ENCODE data around the gene MTMR11.
"Not testable (repeated sequence)": the region's sequence is repeated elsewhere in the genome, so short reads cannot be mapped to it uniquely, and the experiment has no call there.

Gene MTMR11

DNA sequence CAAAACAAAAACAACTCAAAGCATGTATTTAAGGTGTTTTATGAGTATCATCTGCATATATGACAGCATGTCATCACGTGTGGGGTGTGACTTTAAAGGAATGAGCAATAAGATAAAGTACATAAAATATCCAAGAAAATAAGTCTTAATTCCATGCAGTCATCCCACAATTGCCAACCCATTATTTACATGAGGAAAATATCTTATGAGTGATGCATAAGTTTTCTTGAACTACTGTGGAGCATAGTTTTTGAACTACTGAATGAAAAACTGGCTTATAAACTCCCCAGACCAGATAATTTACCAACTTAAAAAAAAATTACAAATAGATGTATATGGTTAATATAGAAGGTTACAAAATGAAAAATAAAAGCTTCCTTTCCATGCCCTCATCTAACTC lies 29.7 kb upstream of the MTMR11 start:
- TF ChIP-seq FOXP2 (optimal IDR thresholded peaks at IDR 0.05; ENCODE audit: control extremely low read depth, extremely low read length, insufficient read depth) (no peak), EZH2 (IDR thresholded peaks at IDR 0.05) (no peak), POLR2AphosphoS5 (IDR thresholded peaks at IDR 0.05; ENCODE audit: borderline replicate concordance, low read depth, low read length) (no peak)
- DNase-seq (ENCODE audit: low read depth, low spot score), result no peak
- peaks cover 30% of the 10 kb centered on the region; the same call in 1 of the 2 replicates for H3K36me3 ChIP-seq (ENCODE audit: insufficient read depth, low read length)

DNA sequence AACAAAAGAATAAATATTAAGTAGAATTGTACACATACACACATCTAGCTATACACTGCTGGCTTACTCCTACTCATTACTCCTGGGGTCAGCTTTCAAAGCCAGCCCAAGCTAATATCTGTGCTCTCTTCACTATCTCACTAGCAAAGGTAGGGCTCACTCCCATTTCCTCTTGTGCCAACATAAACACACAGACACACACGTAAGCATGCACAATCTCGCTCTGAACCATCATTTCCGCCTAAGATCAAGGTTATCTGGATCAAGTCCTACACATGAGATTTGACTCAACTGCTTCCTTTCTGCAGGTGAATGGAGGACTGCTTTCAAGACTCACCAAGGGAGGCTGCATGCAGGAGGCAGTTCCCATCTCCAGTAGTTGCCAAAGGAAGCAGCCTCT lies 28.8 kb upstream of the MTMR11 start:
- peaks cover 23% of the 10 kb centered on the region; the same call in 1 of the 2 replicates for H3K36me3 ChIP-seq (ENCODE audit: insufficient read depth, low read length)

More for the DNA sequence above, 29.7 kb upstream of the MTMR11 start:
- Histone ChIP-seq H3K9me3 (ENCODE audit: low read depth, low read length) (no peaks in the 10 kb centered on the region), H3K4me3 (no peak overlapping the region), H3K9ac (ENCODE audit: insufficient read length) (no peak overlapping the region), H3K27ac (no peak overlapping the region)

DNA sequence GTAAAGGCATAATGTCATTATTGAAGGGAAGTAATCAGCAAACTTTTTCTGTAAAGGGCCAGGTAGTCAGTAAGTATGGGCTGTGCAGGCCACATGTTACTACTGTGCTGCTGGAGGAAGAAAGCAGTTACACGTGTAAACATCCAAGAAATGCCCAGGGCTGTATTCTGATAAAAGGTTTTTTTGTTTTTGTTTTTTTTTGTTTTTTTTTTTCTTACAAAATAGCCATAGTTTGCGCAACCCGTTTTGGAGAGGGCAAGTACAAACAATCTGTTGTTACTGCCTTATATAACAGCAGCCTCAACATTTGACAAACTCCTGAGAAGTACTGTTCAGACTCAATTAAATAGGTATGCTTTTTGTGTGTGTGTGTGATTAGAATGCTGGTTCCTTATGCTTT lies 26.7 kb upstream of the MTMR11 start:
- TF ChIP-seq POLR2AphosphoS5 (IDR thresholded peaks at IDR 0.05; ENCODE audit: borderline replicate concordance, low read depth, low read length) (no peak), FOXP2 (optimal IDR thresholded peaks at IDR 0.05; ENCODE audit: control extremely low read depth, extremely low read length, insufficient read depth) (no peak), EZH2 (IDR thresholded peaks at IDR 0.05) (no peak)
- Histone ChIP-seq H3K36me3 (ENCODE audit: insufficient read depth, low read length) (peaks cover 36% of the 10 kb centered on the region; the same call in 1 of the 2 replicates), H3K9ac (ENCODE audit: insufficient read length) (peak overlapping the region; percentile 69), H3K4me3 (no peak overlapping the region), H3K9me3 (ENCODE audit: low read depth, low read length) (no peaks in the 10 kb centered on the region), H3K27ac (peak overlapping the region; percentile 85; the same call in 1 of the 2 replicates)
- no peak for DNase-seq (ENCODE audit: low read depth, low spot score)

More for the DNA sequence above, 28.8 kb upstream of the MTMR11 start:
- Histone ChIP-seq H3K9ac (ENCODE audit: insufficient read length) (no peak overlapping the region), H3K4me3 (no peak overlapping the region), H3K9me3 (ENCODE audit: low read depth, low read length) (no peaks in the 10 kb centered on the region), H3K27ac (no peak overlapping the region)
- TF ChIP-seq EZH2 (IDR thresholded peaks at IDR 0.05) (no peak), POLR2AphosphoS5 (IDR thresholded peaks at IDR 0.05; ENCODE audit: borderline replicate concordance, low read depth, low read length) (no peak), FOXP2 (optimal IDR thresholded peaks at IDR 0.05; ENCODE audit: control extremely low read depth, extremely low read length, insufficient read depth) (no peak)
- DNase-seq (ENCODE audit: low read depth, low spot score), result no peak

DNA sequence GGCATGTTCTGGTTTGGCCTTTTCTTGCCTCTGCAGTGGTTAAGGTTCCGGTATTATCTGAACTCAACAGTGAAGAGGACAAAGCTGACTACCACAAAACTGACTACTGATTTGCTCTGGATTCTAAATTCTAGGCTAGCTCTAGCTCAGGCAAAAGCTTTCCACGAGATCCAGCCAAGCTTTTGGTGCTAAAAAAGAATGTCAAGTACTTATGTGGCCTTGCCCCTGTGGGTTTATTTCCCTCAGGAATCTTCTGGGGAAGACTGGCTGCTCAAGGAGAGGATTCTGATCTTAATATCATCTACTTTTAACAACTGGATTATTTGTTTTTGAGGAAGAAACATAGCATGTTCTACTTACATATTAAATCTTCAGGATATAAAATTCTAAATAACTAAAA lies 26.1 kb upstream of the MTMR11 start:
- H3K27ac ChIP-seq, result peak overlapping the region; percentile 85
- DNase-seq (ENCODE audit: low read depth, low spot score), result no peak
- H3K4me3 ChIP-seq, result no peak overlapping the region
- peak overlapping the region; percentile 69 for H3K9ac ChIP-seq (ENCODE audit: insufficient read length)
- H3K36me3 ChIP-seq (ENCODE audit: insufficient read depth, low read length), result peaks cover 42% of the 10 kb centered on the region
- TF ChIP-seq EZH2 (IDR thresholded peaks at IDR 0.05), result no peak
- no peak for TF ChIP-seq FOXP2 (optimal IDR thresholded peaks at IDR 0.05; ENCODE audit: control extremely low read depth, extremely low read length, insufficient read depth)
- TF ChIP-seq POLR2AphosphoS5 (IDR thresholded peaks at IDR 0.05; ENCODE audit: borderline replicate concordance, low read depth, low read length), result no peak
- no peaks in the 10 kb centered on the region for H3K9me3 ChIP-seq (ENCODE audit: low read depth, low read length)

DNA sequence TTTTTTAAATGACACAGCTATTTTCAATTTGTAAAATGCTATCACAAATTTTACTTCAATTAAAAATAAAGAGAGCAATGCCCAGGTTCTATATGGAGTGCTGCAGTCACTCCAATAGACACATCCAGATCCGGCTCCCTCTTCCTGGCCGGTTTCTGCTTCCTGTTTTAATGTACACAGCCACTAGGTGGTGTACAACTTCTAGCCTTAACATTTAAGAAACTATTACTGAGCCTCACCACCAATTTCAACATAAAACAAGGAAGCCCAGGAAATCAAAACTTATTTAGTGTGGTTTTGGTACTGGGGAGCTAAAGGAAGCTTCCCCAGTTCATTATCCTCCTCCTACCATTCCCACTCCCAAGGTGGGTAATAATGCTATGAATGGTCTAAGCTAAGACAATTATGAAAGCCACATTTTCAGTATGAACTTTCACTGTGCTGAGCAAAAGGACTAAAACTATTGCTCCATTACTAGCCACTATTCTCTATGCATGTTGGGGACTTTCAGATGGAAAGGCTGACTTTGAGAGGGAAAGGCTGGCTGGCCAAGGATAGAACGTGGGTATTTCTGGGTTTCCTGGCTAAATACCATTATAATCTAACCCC lies 25.5 kb upstream of the MTMR11 start:
- Histone ChIP-seq H3K36me3 (ENCODE audit: insufficient read depth, low read length) (peaks cover 41% of the 10 kb centered on the region), H3K27ac (peak overlapping the region; percentile 85)
- peak; percentile 39 for DNase-seq (ENCODE audit: low read depth, low spot score)

DNA sequence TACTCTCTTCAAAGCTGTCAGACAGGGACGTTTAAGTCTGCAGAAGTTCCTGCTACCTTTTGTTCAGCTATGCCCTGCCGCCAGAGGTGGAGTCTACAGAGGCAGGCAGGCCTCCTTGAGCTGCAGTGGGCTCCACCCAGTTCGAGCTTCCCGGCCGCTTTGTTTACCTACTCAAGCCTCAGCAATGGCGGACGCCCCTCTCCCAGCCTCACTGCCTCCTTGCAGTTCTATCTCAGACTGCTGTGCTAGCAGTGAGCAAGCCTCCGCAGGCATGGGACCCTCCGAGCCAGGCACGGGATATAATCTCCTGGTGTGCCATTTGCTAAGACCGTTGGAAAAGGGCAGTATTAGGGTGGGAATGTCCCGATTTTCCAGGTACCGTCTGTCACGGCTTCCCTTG lies 20.9 kb upstream of the MTMR11 start:
- not testable (repeated sequence) for DNase-seq (ENCODE audit: low read depth, low spot score); H3K27ac ChIP-seq; H3K9ac ChIP-seq (ENCODE audit: insufficient read length); H3K4me3 ChIP-seq; H3K9me3 ChIP-seq (ENCODE audit: low read depth, low read length)
- peaks cover 22% of the 10 kb centered on the region for H3K36me3 ChIP-seq (ENCODE audit: insufficient read depth, low read length)

More for the DNA sequence above, 25.5 kb upstream of the MTMR11 start:
- Histone ChIP-seq H3K9ac (ENCODE audit: insufficient read length) (peak overlapping the region; percentile 69), H3K9me3 (ENCODE audit: low read depth, low read length) (no peaks in the 10 kb centered on the region), H3K4me3 (no peak overlapping the region)
- TF ChIP-seq POLR2AphosphoS5 (IDR thresholded peaks at IDR 0.05; ENCODE audit: borderline replicate concordance, low read depth, low read length) (no peak), EZH2 (IDR thresholded peaks at IDR 0.05) (no peak), FOXP2 (optimal IDR thresholded peaks at IDR 0.05; ENCODE audit: control extremely low read depth, extremely low read length, insufficient read depth) (no peak)

DNA sequence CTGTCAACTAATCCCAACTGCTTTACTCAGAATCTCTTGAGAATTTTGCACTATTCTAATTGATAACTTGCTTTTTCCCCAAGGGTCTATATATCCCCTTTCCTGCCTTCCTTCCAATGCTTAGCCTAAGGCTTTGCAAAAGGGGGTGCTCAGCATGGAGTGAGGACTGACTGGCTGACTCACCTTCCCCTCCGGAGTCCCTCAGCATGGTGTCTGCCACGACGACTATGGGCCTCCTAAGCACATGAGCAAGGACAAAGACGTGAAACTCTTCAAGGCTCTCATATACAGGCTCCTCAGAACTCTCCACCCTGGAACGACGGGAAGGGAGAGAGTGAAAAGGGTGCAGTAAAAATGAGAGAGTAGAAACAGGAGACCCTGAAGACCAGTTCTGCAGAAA lies 13.2 kb upstream of the MTMR11 start:
- H3K9me3 ChIP-seq (ENCODE audit: low read depth, low read length), result no peaks in the 10 kb centered on the region
- no peak for TF ChIP-seq FOXP2 (optimal IDR thresholded peaks at IDR 0.05; ENCODE audit: control extremely low read depth, extremely low read length, insufficient read depth)
- no peak for TF ChIP-seq POLR2AphosphoS5 (IDR thresholded peaks at IDR 0.05; ENCODE audit: borderline replicate concordance, low read depth, low read length)
- no peak for TF ChIP-seq EZH2 (IDR thresholded peaks at IDR 0.05)
- peak overlapping the region; percentile 88 for H3K27ac ChIP-seq
- H3K9ac ChIP-seq (ENCODE audit: insufficient read length), result no peak overlapping the region
- H3K36me3 ChIP-seq (ENCODE audit: insufficient read depth, low read length), result peaks cover 18% of the 10 kb centered on the region
- H3K4me3 ChIP-seq, result no peak overlapping the region
- DNase-seq (ENCODE audit: low read depth, low spot score), result no peak

DNA sequence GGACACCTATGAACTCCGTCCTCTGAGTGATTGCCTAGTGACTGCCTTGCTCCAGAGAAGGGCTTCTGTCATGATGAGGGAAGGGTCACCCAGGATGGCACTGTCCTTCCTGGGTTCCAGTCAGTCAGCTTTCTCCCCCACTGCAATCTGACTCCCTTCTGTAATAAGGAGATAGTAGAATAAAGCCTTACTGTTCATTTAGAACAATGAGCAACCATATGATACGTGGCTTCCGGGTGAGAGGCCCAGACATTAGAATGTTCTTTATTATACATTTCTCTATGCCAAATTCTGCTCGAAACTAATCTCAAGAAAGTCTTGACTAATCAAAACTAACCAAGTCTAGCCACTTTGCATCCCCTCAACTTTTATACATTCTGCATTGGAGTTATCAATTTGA lies 8.5 kb upstream of the MTMR11 start:
- Histone ChIP-seq H3K9ac (ENCODE audit: insufficient read length) (no peak overlapping the region), H3K36me3 (ENCODE audit: insufficient read depth, low read length) (peaks cover 29% of the 10 kb centered on the region), H3K27ac (no peak overlapping the region), H3K9me3 (ENCODE audit: low read depth, low read length) (no peaks in the 10 kb centered on the region), H3K4me3 (no peak overlapping the region)
- DNase-seq (ENCODE audit: low read depth, low spot score), result no peak
- TF ChIP-seq FOXP2 (optimal IDR thresholded peaks at IDR 0.05; ENCODE audit: control extremely low read depth, extremely low read length, insufficient read depth) (no peak), POLR2AphosphoS5 (IDR thresholded peaks at IDR 0.05; ENCODE audit: borderline replicate concordance, low read depth, low read length) (no peak), EZH2 (IDR thresholded peaks at IDR 0.05) (no peak)

DNA sequence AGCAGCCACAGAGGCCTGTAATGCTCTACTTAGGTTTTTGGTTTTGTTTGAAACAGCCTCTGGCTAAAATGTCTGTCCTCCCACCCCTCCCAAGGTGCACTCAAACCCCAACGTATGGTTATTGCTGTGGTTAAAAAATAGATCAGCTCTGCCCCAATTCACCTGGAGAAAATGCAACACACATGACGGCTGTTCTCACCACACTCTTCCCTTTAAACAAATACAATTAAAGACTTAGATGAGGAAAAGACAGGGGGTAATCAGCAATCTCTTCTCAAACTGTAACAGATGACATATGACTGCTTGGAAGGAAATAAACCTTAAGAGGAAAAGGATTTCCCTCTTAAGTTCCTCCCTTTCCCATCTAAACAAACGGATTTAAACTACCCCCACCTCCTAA lies 6.2 kb upstream of the MTMR11 start:
- TF ChIP-seq EZH2 (IDR thresholded peaks at IDR 0.05), result no peak
- no peak for TF ChIP-seq POLR2AphosphoS5 (IDR thresholded peaks at IDR 0.05; ENCODE audit: borderline replicate concordance, low read depth, low read length)
- no peak for TF ChIP-seq FOXP2 (optimal IDR thresholded peaks at IDR 0.05; ENCODE audit: control extremely low read depth, extremely low read length, insufficient read depth)
- no peak overlapping the region for H3K9ac ChIP-seq (ENCODE audit: insufficient read length)
- DNase-seq (ENCODE audit: low read depth, low spot score), result no peak
- no peak overlapping the region for H3K4me3 ChIP-seq
- no peaks in the 10 kb centered on the region for H3K9me3 ChIP-seq (ENCODE audit: low read depth, low read length)
- H3K27ac ChIP-seq, result peak overlapping the region; percentile 81
- peaks cover 17% of the 10 kb centered on the region; the same call in 1 of the 2 replicates for H3K36me3 ChIP-seq (ENCODE audit: insufficient read depth, low read length)

Data from SK-N-MC (cell line).